ENCODE data around the gene TRAF3.
A peak's percentile ranks its signal among the peaks of the same experiment; 100 is the strongest.

TRAF3 gene

GRCh38 chr14:102778338-102779083 lies 1.3 kb downstream of the TRAF3 start:
- no peak for DNase-seq

DNA sequence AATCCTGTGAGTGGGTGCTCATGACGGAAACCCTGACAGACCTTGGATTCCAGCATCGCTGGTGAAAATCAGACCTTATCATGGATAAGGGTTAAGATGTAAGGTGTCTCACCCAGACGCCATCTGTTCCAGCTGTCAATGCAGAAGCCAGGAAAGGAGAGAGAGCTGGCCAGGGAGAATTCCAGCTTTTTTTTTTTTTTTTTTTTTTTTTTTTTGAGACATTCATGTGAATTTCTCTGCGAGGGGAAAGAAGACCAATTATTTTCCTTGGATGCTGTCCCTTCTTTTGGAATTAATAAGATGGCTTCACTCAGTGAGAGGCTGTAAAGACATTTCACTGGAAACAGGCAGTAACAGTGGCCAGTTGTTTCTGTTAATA lies 1.8 kb downstream of the TRAF3 start:
- DNase-seq, result no peak

DNA sequence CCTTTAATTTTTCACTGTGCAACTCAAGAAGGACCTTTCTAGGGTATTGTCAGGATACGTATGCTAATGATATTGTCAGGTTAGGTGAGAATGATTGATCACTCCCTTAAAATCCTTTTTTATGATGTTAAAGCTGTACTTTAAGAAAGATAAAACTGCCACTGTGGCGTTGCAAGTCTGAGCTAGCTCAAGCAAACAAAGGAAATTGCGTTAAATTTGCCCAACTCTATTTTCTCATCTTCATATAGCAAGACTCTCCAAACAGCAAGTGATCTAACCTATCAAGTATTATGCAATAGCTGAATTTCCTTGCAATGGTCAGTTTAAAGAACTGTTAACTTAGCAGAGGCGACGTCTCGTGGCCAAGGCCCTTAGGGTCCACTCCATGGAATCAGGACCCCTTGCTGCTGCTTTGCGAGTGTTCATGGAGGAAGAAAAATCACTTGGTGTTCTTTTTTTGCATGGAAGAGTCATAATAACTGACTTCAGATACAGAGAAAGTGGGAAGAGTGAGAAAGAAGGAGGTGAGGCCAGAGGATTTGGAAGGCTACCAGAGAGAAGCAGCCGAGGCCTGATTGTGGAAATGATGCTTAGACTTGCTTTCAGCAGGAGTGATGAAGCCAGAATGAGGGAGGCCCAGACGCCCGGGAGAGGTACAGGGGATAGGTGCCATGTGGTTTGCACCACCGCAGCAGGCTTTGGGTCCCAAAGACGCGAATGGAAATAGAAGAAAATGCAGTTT lies 2.5 kb downstream of the TRAF3 start:
- DNase-seq, result no peak

DNA sequence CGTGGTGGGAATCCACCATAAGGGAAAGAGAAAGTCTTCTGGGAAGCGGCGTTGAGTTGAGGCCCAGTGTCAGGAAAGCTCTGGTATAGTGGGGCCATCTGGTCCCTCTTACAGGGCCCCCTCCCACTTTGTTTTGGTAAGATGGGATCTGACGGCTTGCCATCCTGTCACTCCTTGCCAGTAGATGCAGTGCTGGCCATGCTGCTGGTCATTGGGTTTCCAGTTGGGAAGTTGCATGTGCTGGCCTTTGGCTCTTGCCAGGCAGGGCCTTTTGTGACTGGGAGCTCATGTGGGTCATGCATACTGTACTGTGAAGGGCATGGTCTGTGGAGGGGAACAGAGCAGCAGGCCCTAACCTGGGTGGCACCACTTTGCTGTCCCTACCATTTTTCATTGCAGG lies 3.8 kb downstream of the TRAF3 start:
- DNase-seq, result no peak

- no peak for DNase-seq
Measured at GRCh38 chr14:102782974-102783373, 5.7 kb downstream of the TRAF3 start.

DNA sequence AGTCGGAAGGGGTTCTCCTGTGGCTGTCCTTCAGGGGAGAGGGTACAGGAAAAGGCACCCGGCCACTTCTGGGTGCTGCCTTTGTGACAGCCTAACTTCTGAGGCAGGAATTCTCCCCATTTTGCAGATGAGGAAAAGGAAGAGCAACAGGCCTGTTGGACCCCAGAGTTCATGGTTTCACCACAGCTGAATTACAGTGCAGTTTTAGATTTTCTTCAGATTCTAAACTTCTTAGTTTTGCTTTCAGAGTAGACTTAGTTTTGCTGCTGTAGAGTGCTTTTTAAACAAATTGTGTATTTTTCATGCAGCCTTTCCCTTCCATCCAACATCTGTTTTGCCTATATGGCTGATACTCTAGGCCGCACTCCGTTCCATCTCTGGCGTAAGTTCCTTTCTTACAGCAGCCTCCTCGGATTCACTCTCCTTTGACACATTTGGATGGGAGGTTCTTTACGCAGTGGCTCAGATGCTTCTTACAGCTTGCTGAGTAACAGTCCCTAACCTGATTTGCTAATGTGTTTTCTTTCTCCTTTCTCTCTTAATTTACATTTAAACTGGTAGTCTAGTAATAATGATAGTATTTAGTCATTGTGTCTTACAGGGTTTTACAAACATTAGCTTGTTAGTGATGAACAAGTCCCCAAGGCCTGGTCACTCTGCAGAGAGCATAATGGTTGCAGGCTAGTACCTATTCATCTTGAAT lies 7.8 kb downstream of the TRAF3 start:
- no peak for DNase-seq

DNA sequence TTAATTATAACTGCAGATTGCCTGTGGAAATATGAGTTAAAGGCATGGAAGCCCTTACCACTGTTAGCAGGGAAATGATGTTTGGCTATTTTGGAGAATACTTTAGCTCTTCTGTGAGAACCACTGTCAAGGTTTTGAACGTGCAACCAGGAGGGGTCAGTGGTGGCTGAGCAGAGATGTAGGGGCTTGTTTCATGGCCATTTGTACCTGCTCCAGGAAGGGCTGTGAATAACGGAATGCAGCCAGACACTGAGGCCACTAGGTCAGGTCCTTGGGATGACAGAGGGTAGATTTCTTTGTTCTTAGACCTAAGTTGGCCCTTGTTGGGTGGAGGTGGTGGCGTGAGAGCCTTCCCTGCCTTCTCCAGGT lies 8.3 kb downstream of the TRAF3 start:
- no peak for DNase-seq

- no peak for DNase-seq
Measured at GRCh38 chr14:102786768-102787167, 9.5 kb downstream of the TRAF3 start.

GRCh38 chr14:102789349-102789748 lies 12.1 kb downstream of the TRAF3 start:
- DNase-seq, result no peak

- DNase-seq, result no peak
Measured at GRCh38 chr14:102793531-102794328, 16.5 kb downstream of the TRAF3 start.

GRCh38 chr14:102795060-102795925 lies 18.0 kb downstream of the TRAF3 start:
- peak; percentile 91 for DNase-seq

- DNase-seq, result no peak
Measured at GRCh38 chr14:102796661-102797190, 19.5 kb downstream of the TRAF3 start.

DNA sequence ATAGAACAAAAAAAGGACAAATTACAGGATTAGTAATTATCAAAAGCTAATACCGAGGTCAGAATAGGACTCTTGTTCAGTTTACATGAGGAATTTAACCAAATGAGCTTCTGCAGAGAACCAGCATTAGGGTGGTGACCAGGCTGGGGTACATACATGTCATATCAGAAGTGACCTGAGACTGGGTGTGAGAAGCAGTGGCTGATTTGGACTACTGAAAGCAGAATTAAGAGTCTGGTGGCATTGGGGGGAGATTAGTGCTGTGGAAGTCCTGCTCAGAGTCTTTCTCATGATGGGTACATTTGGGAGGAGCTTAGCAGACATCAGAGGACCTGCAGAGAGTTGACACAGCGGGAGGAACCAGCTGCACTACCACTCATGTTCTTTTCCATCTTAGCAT lies 21.7 kb downstream of the TRAF3 start:
- no peak for DNase-seq

DNA sequence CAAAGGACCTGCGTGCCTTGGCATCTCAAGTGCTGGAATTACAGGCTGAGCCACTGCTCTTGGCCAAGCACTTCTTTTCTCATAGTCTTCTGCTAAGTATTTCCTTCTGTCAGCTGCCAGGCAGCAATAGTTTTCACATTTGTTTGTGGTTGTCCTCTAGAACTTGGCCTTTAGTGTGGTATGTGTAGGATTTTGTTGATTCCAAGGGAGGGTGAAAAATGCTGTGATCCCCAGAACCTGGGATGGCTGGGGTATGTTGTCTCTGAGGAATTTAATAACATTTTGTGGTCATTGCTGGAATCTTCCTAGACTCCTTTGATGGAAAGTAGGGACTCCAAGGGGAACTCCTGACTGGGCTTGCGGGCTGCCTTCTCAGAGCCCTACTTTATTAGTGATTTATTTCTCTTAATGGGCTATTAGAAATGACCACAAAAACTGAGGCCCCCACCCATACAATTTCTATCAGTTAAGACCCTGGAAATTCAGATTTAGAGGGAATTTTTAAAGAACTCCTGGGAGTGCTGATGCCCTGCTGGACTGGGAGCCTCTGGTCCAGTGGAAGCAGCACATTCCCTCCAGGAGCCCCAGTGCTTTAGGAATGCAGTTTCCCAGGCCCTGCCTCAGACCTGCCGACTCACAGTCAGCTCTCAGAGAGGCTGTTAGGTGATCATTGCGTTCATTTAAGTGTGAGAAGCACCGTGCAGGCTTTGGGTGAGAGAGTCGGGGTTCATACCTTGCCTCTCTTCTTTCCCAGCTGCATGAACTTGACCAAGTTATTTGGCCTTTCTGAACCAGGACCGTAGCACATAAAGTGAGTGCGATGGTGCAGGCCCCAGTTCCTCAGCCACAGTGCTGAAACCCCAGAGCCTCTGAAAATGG lies 22.7 kb downstream of the TRAF3 start:
- no peak for DNase-seq

- no peak for DNase-seq
Measured at GRCh38 chr14:102802834-102803523, 25.7 kb downstream of the TRAF3 start.

- no peak for DNase-seq
Measured at GRCh38 chr14:102804858-102805257, 27.6 kb downstream of the TRAF3 start.

DNA sequence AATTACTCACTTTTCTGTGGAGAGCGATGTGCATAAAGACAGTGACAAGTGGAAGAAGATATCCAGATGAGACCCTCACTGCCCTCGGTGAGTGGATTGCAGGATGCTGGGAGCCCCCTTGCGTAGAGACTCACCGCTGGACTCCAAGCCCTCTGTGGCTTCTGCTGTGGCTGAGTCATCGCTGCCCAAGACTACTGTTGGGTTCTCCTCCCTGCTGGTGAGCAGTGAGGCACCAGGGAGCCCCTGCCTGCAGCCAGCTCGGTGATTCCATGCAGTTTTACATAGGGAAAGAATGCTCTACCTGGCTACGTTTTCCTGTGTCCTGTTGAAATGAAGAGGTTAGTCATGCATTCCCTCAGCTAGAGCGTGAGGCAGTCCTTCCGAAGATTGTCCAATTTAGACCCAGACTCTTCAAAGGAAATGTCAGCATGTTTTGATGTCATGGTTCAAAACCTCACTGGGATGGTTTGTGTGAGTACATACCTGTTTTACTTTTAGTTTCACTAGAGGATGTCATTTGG lies 28.2 kb downstream of the TRAF3 start:
- peak; percentile 81 for DNase-seq

DNA sequence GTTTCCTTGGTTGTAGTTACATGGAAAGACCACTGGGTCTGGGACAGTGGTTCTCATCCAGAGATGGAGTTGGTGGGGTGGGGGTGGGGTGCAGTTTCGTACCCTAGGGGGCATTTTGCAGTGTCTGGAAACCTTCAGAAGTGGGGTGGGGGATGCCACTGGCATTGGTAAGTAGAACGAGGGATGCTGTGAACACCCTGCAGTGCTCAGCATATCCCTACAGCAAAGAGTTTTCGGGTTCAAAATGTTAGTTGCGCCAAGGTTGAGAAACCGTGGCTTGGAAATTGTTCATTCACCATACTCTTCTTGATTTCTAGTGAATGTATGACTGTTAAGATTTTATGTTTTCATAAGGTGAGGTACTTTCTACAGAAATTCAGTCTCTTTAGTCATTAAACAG lies 28.7 kb downstream of the TRAF3 start:
- no peak for DNase-seq

- DNase-seq, result no peak
Measured at GRCh38 chr14:102806447-102806846, 29.2 kb downstream of the TRAF3 start.

- DNase-seq, result no peak
Measured at GRCh38 chr14:102807013-102807406, 29.8 kb downstream of the TRAF3 start.

Data from islet precursor cell (in vitro differentiated cells).